A673 (cell line): Measurements from ENCODE around the gene PARP6.

Source experiments
- EZH2 ChIP-seq: fragments of 200-600 bp; sonication (generic); IDR thresholded peaks from 2 replicates; pipeline ENCODE4 v1.6.1; 2017; ENCODE audit warnings: borderline replicate concordance, low read depth, mild to moderate bottlenecking, mixed read lengths, antibody characterized with exemption, low read length; ENCODE audit not compliant: poor library complexity, severe bottlenecking
- TF ChIP-seq, protein P1 (sequence below): fragments of 300-800, 200-600 bp; sonication (generic); conservative IDR thresholded peaks from 2 replicates; pipeline ENCODE4 v1.5.1; 2017; ENCODE audit warnings: low read depth, mild to moderate bottlenecking, antibody characterized with exemption, low read length, moderate library complexity, mixed read lengths

- TF ChIP-seq, protein P1, sequence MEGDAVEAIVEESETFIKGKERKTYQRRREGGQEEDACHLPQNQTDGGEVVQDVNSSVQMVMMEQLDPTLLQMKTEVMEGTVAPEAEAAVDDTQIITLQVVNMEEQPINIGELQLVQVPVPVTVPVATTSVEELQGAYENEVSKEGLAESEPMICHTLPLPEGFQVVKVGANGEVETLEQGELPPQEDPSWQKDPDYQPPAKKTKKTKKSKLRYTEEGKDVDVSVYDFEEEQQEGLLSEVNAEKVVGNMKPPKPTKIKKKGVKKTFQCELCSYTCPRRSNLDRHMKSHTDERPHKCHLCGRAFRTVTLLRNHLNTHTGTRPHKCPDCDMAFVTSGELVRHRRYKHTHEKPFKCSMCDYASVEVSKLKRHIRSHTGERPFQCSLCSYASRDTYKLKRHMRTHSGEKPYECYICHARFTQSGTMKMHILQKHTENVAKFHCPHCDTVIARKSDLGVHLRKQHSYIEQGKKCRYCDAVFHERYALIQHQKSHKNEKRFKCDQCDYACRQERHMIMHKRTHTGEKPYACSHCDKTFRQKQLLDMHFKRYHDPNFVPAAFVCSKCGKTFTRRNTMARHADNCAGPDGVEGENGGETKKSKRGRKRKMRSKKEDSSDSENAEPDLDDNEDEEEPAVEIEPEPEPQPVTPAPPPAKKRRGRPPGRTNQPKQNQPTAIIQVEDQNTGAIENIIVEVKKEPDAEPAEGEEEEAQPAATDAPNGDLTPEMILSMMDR: no peak
- TF ChIP-seq EZH2: no peak
Measured at GRCh38 chr15:72197041-72197459, 75.3 kb downstream of the PARP6 start.
